IMR-90 (cell line): ENCODE results near the gene COL5A2. TPM values are rescaled to one million over a fixed set of nuclear protein-coding genes. Genes with fewer than 3 reads are reported as not detected.

ENCODE experiments used
- CHD1 ChIP-seq: IDR thresholded peaks from 2 replicates; pipeline ENCODE4 v1.6.1; 2012; ENCODE audit warnings: low read depth, low read length, improper control_type of control experiment
- RCOR1 ChIP-seq: IDR thresholded peaks from 2 replicates; pipeline ENCODE4 v1.6.1; 2012; ENCODE audit warnings: mild to moderate bottlenecking, low read length, improper control_type of control experiment; ENCODE audit not compliant: insufficient replicate concordance
- microRNA-seq, 2 experiments: library from miRNA; stranded (forward) in 1 of 2; unstranded in 1 of 2; fragments of 10-50 nt in 1 of 2; fragments of <30 nt in 1 of 2; gene quantifications in 1 of 2; microRNA quantifications in 1 of 2; one replicate each; pipeline versions ENCODE3 to v1.1.0; 2013 to 2020; ENCODE audit not compliant: insufficient read depth in 1 of 2, insufficient read length in 1 of 2, unreplicated experiment in 1 of 2
- polyA plus RNA-seq, 3 experiments: library from polyadenylated mRNA; depleted of rRNA; stranded (reverse); fragments of >200 nt; gene quantifications; 2 replicates each; pipeline ENCODE4 v1.2.3, GENCODE V29; 2012; ENCODE audit warnings: low replicate concordance in 1 of 3
- small RNA-seq, 5 experiments: library from RNA; depleted of rRNA; stranded (forward); fragments of <200 nt; gene quantifications; one replicate each; pipeline ENCODE3, GENCODE V24; 2012
- total RNA-seq: library from RNA; depleted of rRNA; stranded (reverse); fragments of >200 nt; gene quantifications from 2 replicates; pipeline ENCODE4 v1.2.3, GENCODE V29; 2012; rRNA removed

The COL5A2 gene
- total and polyA plus RNA-seq, 2 of the 4 experiments (the other 2 are of a cell fraction): 181 to 257 TPM

GRCh38 chr2:188983427-188984064 is 196.0 kb downstream of the COL5A2 start (continued):
- TF ChIP-seq CHD1: no peak
- no peak for TF ChIP-seq RCOR1

Small RNAs within 50 kb of the gene (microRNA-seq; reads per million reads assigned to microRNA genes)
- gene MIR3129 (ENCODE audit: insufficient read depth in 1 of 2, insufficient read length in 1 of 2, unreplicated experiment in 1 of 2): 20.1 to 87.8 reads per million in 2 experiments
- gene MIR3606 (ENCODE audit: unreplicated experiment): not detected

Small RNAs within 50 kb of the gene (small RNA-seq; reads per million reads assigned to genes)
- 0.18 to 25.1 (median 6.5) reads per million in 5 experiments for gene MIR3129

Other genes starting within 250 kb of the COL5A2 start
- 408 and 411 TPM in 2 replicates for gene COL3A1, start 205.4 kb downstream of the COL5A2 start, total RNA-seq
- 326 and 402 TPM in 2 replicates for gene COL3A1, start 205.4 kb downstream of the COL5A2 start, polyA plus RNA-seq (2012; rRNA removed)